Right cardiac atrium (tissue), 5 donors: Measurements from ENCODE around the gene IFT80. TPM values are rescaled to one million over a fixed set of nuclear protein-coding genes. Genes with fewer than 3 reads are reported as not detected.

Experiments used
- ATAC-seq, 2 donors: fragments of 200-7000 bp; cut with Tn5 transposase; one replicate each; pipeline versions ENCODE4 v1.8.0 to v1.9.1; 2020; ENCODE audit warnings: moderate library complexity in 2 of 2, mild to moderate bottlenecking in 1 of 2
- DNase-seq, 3 donors: peaks; one replicate each; pipeline ENCODE4 v3.0.0-alpha.2; 2020
- H3K27ac ChIP-seq: one replicate; pipeline ENCODE4 v1.5.1; 2013; ENCODE audit warnings: mild to moderate bottlenecking, low read length, control low read depth, moderate library complexity
- H3K27me3 ChIP-seq: one replicate; pipeline ENCODE4 v1.6.1; 2013; ENCODE audit not compliant: control insufficient read depth, insufficient read depth
- H3K4me1 ChIP-seq: one replicate; pipeline ENCODE4 v1.6.1; 2013; ENCODE audit warnings: low read length; ENCODE audit not compliant: control insufficient read depth, insufficient read depth
- H3K4me3 ChIP-seq: one replicate; pipeline ENCODE4 v1.5.1; 2013; ENCODE audit warnings: low read length, control low read depth
- H3K9me3 ChIP-seq: one replicate; pipeline ENCODE4 v1.6.1; 2013; ENCODE audit warnings: low read length; ENCODE audit not compliant: control insufficient read depth
- WGBS: extraction: QIAGEN DNeasy Blood & Tissue Kit; methylation state at CpG from one replicate; pipeline ENCODE4 v1.1.7; 2013; 5-methylcytosine and 5-hydroxymethylcytosine counted together
- intact Hi-C, 4 donors: fragments of 100-400 bp; cut with DNase I; formaldehyde crosslinking; loops; one replicate each; pipeline versions ENCODE4 v1.11.0 to v1.14.0; 2022 to 2023
- long read RNA-seq, 4 donors: library from polyadenylated mRNA; unstranded; transcript quantifications; one replicate each; pipeline ENCODE4 v2.0.0, GENCODE V29; 2020 to 2021
- polyA plus RNA-seq: library from polyadenylated mRNA; stranded (reverse); fragments of 200-250 nt; gene quantifications from one replicate; pipeline ENCODE4 v1.2.3, GENCODE V29; 2013
- total RNA-seq, 4 donors: library from RNA; stranded (reverse); fragmentation: NEBNext Ultra II Directional; extraction: Animal tissue kit (Norgen Biotek cat#: 25700); gene quantifications; one replicate each; pipeline ENCODE4 v1.2.1, GENCODE V29; 2021
- donor health status: healthy with polysubstance abuse.
- donor health status: DM: no; HTN: yes; CAD: no.
- donor health status: DM: no; HTN: no; CAD: no.
- donor health status: DM: no; HTN: yes; CAD: no; lungs with severe emphysema.
- donor health status: DM: yes; HTN: yes; CAD: no.

IFT80 gene
- total RNA-seq (10 to 100 TPM; 12.8 to 20.2 (median 14.6) TPM), polyA plus RNA-seq (8.8 TPM)
- long read RNA-seq, donor 1, full-length matches to known transcripts: 5 of 6 reads
- long read RNA-seq, donor 1, partial matches to known transcripts: 1 of 6 reads
- long read RNA-seq, donor 1, other reads (novel, unspliced or antisense): 0 of 6 reads
- long read RNA-seq, donor 2, full-length matches to known transcripts: 2 of 5 reads
- long read RNA-seq, donor 2, partial matches to known transcripts: 0 of 5 reads
- long read RNA-seq, donor 2, other reads (novel, unspliced or antisense): 3 of 5 reads
- long read RNA-seq, donor 3, full-length matches to known transcripts: 8 of 17 reads
- long read RNA-seq, donor 3, partial matches to known transcripts: 2 of 17 reads
- long read RNA-seq, donor 3, other reads (novel, unspliced or antisense): 7 of 17 reads
- long read RNA-seq, donor 4, full-length matches to known transcripts: 3 of 4 reads
- long read RNA-seq, donor 4, partial matches to known transcripts: 0 of 4 reads
- long read RNA-seq, donor 4, other reads (novel, unspliced or antisense): 1 of 4 reads

DNA sequence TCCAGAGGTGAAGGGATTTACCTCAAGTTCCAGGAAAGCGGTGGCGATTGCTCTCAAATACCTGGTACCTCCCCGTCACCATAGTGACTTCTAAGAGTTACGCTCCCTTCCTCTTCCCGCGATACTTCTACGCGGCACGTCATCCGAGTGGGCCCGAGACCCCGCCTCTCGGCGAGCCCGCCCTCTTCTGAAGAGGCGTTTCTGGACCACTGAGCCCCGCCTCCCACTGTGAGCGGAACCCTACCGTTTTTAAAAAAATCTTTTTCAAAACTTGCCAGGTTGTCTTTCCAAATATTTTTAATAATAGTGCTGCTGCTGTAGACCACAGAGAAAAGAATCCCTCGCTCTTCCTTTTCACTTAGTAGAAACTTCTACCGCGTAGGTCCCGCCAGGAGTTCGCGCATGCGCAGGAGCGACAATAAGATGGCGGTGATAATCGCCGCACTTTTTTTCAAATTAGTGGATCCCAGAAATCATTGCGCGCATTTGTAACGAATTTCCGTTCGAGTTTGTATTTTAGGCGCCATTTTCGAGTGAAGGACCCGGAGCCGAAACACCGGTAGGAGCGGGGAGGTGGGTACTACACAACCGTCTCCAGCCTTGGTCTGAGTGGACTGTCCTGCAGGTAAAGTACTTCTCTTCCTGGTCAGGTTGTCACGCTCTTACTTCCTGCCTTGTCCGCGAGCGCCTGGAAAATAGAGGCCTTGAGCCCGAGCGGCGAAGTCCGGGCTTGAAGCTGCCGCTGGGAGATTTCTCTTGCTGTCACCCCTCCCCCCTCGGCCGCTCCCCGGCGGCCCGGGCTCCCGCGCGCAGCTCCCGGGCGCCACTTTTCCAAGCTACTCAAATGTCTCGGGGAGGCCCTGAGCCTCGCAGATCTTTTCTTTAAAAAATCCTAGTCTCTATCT is at the start of gene IFT80, which contains the start of gene SMC4:
TSS of gene IFT80 (minus strand) at position 101 of the 905 bp plus-strand sequence. CDS start 14,625 bp downstream, outside the sequence.
TSS of gene SMC4 (plus strand) at position 526 of the 905 bp plus-strand sequence. CDS start 1,177 bp downstream, outside the sequence.
- Histone ChIP-seq H3K27ac (peak within 1 kb of the TSS; percentile 84), H3K4me1 (peaks cover 2% of the 10 kb centered on the region), H3K9me3 (no peaks in the 10 kb centered on the region), H3K4me3 (peak within 1 kb of the TSS; percentile 93), H3K27me3 (no peaks in the 10 kb centered on the region)
- DNase-seq (peak; percentile 96 to 98 (median 98)), ATAC-seq (peak; percentile 99)
- intact Hi-C loops: no loop called here
- WGBS: under 1% methylated on average over 63 of the region's 63 CpGs

DNA sequence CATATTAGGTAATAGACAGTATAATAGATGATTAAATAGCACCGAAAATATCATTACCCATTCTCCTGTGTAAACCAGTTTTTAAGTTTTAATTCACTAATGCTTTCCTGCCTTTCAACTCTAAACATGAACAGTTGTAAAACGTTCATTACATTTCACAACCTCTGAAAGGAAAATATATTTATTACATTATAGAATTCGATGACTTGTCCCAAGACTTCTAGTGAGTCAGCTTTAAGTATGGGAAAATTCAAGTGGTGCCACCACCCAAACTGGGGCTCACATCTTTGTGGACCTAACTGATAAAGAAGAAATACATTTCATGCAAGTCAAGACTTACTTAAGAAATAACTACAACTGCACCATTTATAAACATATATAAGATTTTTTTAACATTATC is 48.5 kb upstream of the IFT80 start:
- no peaks in the 10 kb centered on the region for H3K27me3 ChIP-seq
- intact Hi-C loops: no loop called here
- 74% methylated on average over 3 of the region's 3 CpGs for WGBS
- H3K4me3 ChIP-seq: no peak overlapping the region
- ATAC-seq (no peak), DNase-seq (no peak)
- H3K27ac ChIP-seq: no peak overlapping the region
- H3K9me3 ChIP-seq: no peaks in the 10 kb centered on the region
- peaks cover 6% of the 10 kb centered on the region for H3K4me1 ChIP-seq

DNA sequence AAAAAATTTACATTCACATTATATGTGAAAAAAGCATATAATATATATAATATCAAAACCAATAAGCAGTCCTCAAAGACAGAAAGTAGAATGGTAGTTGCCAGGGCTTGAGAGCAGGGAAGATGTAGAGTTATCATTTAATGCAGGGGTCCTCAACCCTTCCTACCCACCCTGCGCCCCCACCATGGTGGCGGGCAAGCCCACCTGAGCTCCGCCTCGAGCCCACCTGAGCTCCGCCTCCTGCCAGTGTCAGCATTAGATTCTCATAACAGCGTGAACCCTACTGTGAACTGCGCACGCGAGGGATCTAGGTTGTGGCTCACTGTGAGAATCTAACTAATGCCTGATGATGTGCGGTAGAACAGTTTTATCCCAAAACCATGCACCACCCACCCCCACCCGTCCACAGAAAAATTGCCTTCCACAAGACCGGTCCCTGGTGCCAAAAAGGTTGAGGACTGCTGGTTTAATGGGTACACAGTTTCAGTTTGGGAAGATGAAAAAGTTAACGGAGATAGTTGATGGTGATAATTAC is 47.6 kb upstream of the IFT80 start:
- no peak overlapping the region for H3K4me3 ChIP-seq
- ATAC-seq: no peak
- intact Hi-C loops: no loop called here
- no peaks in the 10 kb centered on the region for H3K9me3 ChIP-seq
- H3K27me3 ChIP-seq: no peaks in the 10 kb centered on the region
- WGBS: 97% methylated on average over 13 of the region's 13 CpGs
- H3K27ac ChIP-seq: no peak overlapping the region
- DNase-seq: no peak
- H3K4me1 ChIP-seq: peaks cover 6% of the 10 kb centered on the region

DNA sequence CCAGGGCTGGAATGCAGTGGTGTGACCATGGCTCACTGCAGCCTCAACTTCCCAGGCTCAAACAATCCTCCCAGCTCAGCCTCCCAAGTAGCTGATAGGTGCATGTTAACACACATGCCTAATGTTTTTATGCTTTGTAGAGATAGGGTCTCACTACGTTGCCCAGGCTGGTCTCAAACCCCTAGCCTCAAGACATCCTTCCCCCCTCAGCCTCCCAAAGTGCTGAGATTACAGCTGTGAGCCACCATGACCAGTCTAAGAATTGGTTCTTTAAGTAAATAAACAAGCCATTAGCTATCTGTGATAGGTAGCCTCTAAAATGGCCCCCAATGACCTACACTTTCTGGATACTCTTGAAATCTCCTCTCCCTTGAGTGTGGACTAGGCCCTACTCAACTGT is 46.8 kb upstream of the IFT80 start:
- intact Hi-C loops: no loop called here
- no peak overlapping the region for H3K4me3 ChIP-seq

DNA sequence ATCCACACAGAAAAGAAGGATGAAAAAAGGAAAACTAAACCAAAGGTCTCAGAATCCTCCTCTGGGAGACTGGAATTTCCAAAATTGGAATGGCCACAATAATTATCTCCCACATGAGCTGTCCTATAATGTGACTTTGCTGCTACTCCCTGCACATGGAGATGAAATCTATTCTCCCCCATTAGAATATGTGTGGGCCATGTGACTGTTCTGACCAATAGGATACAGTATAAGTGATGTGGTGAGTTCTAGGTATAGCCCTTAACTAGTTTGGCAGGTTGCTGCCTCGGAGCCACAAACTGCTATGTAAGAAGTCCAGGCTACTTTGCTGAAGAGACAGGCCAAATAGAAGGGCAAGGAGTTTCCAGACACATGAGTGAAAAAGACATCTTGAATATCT is 45.4 kb upstream of the IFT80 start:
- Histone ChIP-seq H3K27me3 (no peaks in the 10 kb centered on the region), H3K4me3 (no peak overlapping the region), H3K27ac (no peak overlapping the region), H3K4me1 (peaks cover 1% of the 10 kb centered on the region), H3K9me3 (no peaks in the 10 kb centered on the region)
- ATAC-seq: no peak
- no peak for DNase-seq
- intact Hi-C loops: no loop called here
- WGBS: 96% methylated on average over 1 of the region's 1 CpG

More for the DNA sequence above, 46.8 kb upstream of the IFT80 start:
- Histone ChIP-seq H3K27me3 (no peaks in the 10 kb centered on the region), H3K27ac (no peak overlapping the region), H3K9me3 (no peaks in the 10 kb centered on the region), H3K4me1 (peaks cover 6% of the 10 kb centered on the region)
- WGBS: 96% methylated on average over 1 of the region's 1 CpG
- no peak for ATAC-seq
- no peak for DNase-seq

DNA sequence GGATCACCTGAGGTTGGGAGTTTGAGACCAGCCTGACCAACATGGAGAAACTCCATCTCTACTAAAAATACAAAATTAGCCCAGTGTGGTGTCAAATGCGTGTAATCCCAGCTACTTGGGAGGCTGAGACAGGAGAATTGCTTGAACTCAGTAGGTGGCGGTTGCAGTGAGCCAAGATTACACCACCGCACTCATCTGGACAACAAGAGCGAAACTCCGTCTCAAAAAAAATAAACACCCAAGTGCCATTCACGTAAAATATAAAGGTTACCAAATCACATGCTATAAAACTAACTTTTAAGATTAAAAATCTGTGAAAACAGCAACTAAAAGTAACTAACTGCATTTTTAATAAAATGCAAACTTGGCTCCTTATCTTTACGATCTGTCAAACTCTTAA is 41.7 kb upstream of the IFT80 start:
- no peak for ATAC-seq
- WGBS: 98% methylated on average over 7 of the region's 7 CpGs
- Histone ChIP-seq H3K4me3 (no peak overlapping the region), H3K9me3 (no peaks in the 10 kb centered on the region), H3K27ac (no peak overlapping the region), H3K27me3 (no peaks in the 10 kb centered on the region), H3K4me1 (no peaks in the 10 kb centered on the region)
- no peak for DNase-seq
- intact Hi-C loops: no loop called here

DNA sequence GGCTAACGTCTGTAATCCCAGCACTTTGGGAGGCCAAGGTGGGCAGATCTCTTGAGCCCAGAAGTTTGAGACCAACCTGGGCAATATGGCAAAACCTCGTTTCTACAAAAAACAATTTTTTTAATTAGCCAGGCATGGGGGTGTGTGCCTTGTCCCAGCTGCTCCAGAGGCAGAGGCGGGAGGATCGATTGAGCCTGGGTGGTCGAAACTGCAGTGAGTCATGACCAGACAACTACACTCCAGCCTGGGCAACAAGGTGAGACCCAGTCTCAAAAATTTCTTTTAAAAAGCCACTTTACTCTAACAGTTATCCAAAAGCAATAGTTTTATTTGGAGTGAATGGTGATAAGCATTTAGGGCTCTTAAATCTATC is 38.0 kb upstream of the IFT80 start:
- Histone ChIP-seq H3K4me1 (no peaks in the 10 kb centered on the region), H3K27me3 (no peaks in the 10 kb centered on the region), H3K27ac (no peak overlapping the region), H3K4me3 (no peak overlapping the region), H3K9me3 (no peaks in the 10 kb centered on the region)
- WGBS: 88% methylated on average over 5 of the region's 5 CpGs
- ATAC-seq (no peak), DNase-seq (no peak)
- intact Hi-C loops: no loop called here

DNA sequence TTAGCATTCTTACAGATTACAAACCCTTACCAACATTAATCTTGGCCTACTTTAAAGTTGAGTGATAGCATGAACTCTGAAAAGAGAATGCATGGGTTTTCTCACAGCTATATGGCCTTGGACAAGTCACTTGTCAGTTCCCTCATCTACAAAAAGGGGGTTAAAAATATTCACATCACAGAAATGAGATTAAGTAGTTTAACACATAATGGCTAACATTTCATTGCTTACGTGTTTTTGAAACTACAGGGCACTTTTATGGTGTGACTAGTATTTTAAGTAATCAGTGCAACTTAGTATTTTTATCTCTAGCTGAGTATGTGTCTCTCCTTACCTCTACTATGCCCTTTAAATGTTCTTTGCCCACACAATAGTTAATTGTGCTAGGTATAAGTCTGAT is 36.7 kb upstream of the IFT80 start:
- H3K9me3 ChIP-seq: no peaks in the 10 kb centered on the region
- intact Hi-C loops: no loop called here
- no peaks in the 10 kb centered on the region for H3K4me1 ChIP-seq
- WGBS: 84% methylated on average over 1 of the region's 1 CpG
- no peak overlapping the region for H3K4me3 ChIP-seq
- H3K27me3 ChIP-seq: no peaks in the 10 kb centered on the region
- H3K27ac ChIP-seq: no peak overlapping the region
- DNase-seq (no peak), ATAC-seq (no peak)

DNA sequence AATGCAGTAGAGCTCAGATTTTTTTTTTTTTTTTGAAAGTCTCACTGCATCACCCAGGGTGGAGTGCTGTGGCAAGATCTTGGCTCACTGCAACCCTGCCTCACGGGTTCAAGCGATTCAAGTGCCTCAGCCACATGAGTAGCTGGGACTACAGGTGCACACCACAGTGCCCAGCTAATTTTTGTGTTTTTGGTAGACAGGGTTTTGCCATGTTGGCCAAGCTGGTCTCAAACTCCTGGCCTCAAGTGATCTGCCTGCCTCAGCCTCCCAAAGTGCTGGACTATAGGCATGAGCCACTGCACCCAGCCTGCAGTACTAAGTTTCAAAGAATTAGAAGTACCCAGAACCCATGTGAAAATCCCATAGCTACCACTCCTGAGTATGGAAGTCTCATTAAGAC is 36.1 kb upstream of the IFT80 start:
- intact Hi-C loops: no loop called here
- no peak for DNase-seq
- no peak for ATAC-seq
- 94% methylated on average over 2 of the region's 2 CpGs for WGBS
- H3K9me3 ChIP-seq: no peaks in the 10 kb centered on the region
- no peaks in the 10 kb centered on the region for H3K4me1 ChIP-seq
- H3K27ac ChIP-seq: no peak overlapping the region
- H3K27me3 ChIP-seq: no peaks in the 10 kb centered on the region
- no peak overlapping the region for H3K4me3 ChIP-seq

DNA sequence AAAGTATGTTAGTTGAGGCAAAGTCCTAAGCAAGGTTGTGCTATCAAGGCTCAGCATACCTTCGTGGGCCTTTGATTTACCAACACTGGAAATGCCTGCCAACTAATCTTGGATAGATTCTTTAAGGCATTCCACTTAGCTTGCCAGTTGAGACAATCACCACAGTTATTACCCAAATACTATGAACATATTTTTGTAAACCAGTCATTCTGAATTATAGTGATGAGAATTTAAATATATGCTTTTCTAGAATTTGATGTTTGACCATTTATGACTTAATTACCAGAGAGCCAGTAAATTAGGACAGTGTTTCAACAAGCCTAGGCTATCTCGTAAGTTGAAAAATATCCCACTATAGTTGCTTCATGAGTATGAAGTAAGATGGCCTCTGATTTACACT is 35.0 kb upstream of the IFT80 start:
- no peak for ATAC-seq
- no peaks in the 10 kb centered on the region for H3K9me3 ChIP-seq
- no peak overlapping the region for H3K4me3 ChIP-seq
- H3K4me1 ChIP-seq: no peaks in the 10 kb centered on the region
- WGBS: 70% methylated on average over 2 of the region's 2 CpGs
- intact Hi-C loops: no loop called here
- no peaks in the 10 kb centered on the region for H3K27me3 ChIP-seq
- H3K27ac ChIP-seq: no peak overlapping the region
- DNase-seq: no peak
